Body of pancreas (tissue), 4 donors: ENCODE data around the gene ZNF550. TPM values are rescaled to one million over a fixed set of nuclear protein-coding genes. Genes with fewer than 3 reads are reported as not detected.

ENCODE experiments used
- ATAC-seq: fragments of 150-250 bp; one replicate; pipeline ENCODE4 v1.9.1; 2016
- DNase-seq, 4 donors: peaks; one replicate each; pipeline ENCODE4 v3.0.0-alpha.2; 2019
- H3K27ac ChIP-seq, 4 donors: fragments of 200-600 bp; sonication (generic); 1 replicate in 3 of 4; 2 replicates in 1 of 4; pipeline versions ENCODE4 v1.5.1 to v1.6.1; 2016 to 2019; ENCODE audit warnings: mild to moderate bottlenecking in 1 of 4, mixed read lengths in 1 of 4, moderate library complexity in 1 of 4
- H3K27me3 ChIP-seq, 2 donors: fragments of 200-600 bp; sonication (generic); one replicate each; pipeline ENCODE4 v1.6.0; 2016; ENCODE audit warnings: mild to moderate bottlenecking in 1 of 2
- H3K36me3 ChIP-seq, 2 donors: fragments of 200-600 bp; sonication (generic); replicated peaks in 1 of 2; 2 replicates each; pipeline ENCODE4 v1.5.1; 2016; ENCODE audit warnings: low read depth in 2 of 2; ENCODE audit not compliant: insufficient read depth in 1 of 2
- H3K4me1 ChIP-seq: fragments of 200-600 bp; sonication (generic); one replicate; pipeline ENCODE4 v1.6.0; 2016
- H3K4me3 ChIP-seq, 2 donors: fragments of 200-600 bp; sonication (generic); 1 replicate in 1 of 2; 2 replicates in 1 of 2; pipeline ENCODE4 v1.5.1; 2016 to 2019
- H3K9me3 ChIP-seq, 3 donors: fragments of 200-600 bp; sonication (generic); 1 replicate in 2 of 3; 2 replicates in 1 of 3; pipeline ENCODE4 v1.5.1; 2016
- POLR2A ChIP-seq, 3 donors: fragments of 450-650 bp; IDR thresholded peaks; one replicate each; pipeline ENCODE4 v1.6.1; 2016; ENCODE audit warnings: antibody characterized with exemption in 3 of 3, mild to moderate bottlenecking in 2 of 3
- WGBS, 2 donors: methylation state at CpG; one replicate each; pipeline ENCODE4 v1.1.5; 2017; 5-methylcytosine and 5-hydroxymethylcytosine counted together
- intact Hi-C: fragments of 100-400 bp; cut with DNase I; formaldehyde crosslinking; loops from one replicate; pipeline ENCODE4 v1.15.1; 2023
- total RNA-seq, 2 donors: library from RNA; depleted of rRNA; stranded (reverse); fragments of >200 nt; gene quantifications; one replicate each; pipeline ENCODE4 v1.1.0, GENCODE V29; 2016
- TF ChIP-seq, protein P1 (sequence below), 7 experiments: fragments of 450-650 bp in 4 of 7; fragments of 200-600 bp in 3 of 7; sonication (generic) in 3 of 7; IDR thresholded peaks; one replicate each; pipeline ENCODE4 v1.5.1; 2016 to 2019; ENCODE audit warnings: antibody characterized with exemption in 7 of 7

ZNF550 gene
- total RNA-seq, 2 donors from 2014 or later: 4.9 to 5.7 TPM

DNA sequence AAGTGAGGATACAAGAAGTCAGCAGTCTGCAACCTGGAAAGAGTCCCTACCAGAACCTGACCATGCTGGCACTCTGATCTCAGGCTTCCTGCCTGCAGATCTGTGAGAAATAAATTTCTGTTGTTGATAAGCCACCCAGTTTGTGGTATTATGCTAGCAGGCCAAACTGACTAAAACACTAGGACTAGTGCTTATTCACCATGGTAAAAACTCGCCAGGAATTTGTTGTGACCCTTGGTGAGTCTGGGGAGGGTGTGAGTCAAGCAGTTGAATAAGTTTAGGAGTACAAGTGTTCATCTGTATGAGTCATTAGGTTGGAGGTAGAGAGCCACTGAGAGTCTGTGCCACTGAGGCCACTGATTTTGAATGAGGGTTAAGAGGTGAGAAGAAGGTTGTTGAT, 27.9 kb upstream of the ZNF550 start:
- ATAC-seq: no peak
- H3K4me3 ChIP-seq: no peak overlapping the region
- no peaks in the 10 kb centered on the region for H3K27me3 ChIP-seq
- intact Hi-C loops: no loop called here
- no peak for TF ChIP-seq POLR2A (IDR thresholded peaks at IDR 0.05)
- TF ChIP-seq, protein P1, sequence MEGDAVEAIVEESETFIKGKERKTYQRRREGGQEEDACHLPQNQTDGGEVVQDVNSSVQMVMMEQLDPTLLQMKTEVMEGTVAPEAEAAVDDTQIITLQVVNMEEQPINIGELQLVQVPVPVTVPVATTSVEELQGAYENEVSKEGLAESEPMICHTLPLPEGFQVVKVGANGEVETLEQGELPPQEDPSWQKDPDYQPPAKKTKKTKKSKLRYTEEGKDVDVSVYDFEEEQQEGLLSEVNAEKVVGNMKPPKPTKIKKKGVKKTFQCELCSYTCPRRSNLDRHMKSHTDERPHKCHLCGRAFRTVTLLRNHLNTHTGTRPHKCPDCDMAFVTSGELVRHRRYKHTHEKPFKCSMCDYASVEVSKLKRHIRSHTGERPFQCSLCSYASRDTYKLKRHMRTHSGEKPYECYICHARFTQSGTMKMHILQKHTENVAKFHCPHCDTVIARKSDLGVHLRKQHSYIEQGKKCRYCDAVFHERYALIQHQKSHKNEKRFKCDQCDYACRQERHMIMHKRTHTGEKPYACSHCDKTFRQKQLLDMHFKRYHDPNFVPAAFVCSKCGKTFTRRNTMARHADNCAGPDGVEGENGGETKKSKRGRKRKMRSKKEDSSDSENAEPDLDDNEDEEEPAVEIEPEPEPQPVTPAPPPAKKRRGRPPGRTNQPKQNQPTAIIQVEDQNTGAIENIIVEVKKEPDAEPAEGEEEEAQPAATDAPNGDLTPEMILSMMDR (IDR thresholded peaks at IDR 0.05): no peak
- H3K36me3 ChIP-seq: peaks cover 0 to 4% of the 10 kb centered on the region in 2 donors
- WGBS, 2 donors: 73 to 83% methylated on average over 1 of the region's 1 CpG
- no peak for DNase-seq
- H3K4me1 ChIP-seq: peaks cover 15% of the 10 kb centered on the region
- H3K9me3 ChIP-seq: peaks cover 0 to 43% (median 0%) of the 10 kb centered on the region in 3 donors
- no peak overlapping the region for H3K27ac ChIP-seq

DNA sequence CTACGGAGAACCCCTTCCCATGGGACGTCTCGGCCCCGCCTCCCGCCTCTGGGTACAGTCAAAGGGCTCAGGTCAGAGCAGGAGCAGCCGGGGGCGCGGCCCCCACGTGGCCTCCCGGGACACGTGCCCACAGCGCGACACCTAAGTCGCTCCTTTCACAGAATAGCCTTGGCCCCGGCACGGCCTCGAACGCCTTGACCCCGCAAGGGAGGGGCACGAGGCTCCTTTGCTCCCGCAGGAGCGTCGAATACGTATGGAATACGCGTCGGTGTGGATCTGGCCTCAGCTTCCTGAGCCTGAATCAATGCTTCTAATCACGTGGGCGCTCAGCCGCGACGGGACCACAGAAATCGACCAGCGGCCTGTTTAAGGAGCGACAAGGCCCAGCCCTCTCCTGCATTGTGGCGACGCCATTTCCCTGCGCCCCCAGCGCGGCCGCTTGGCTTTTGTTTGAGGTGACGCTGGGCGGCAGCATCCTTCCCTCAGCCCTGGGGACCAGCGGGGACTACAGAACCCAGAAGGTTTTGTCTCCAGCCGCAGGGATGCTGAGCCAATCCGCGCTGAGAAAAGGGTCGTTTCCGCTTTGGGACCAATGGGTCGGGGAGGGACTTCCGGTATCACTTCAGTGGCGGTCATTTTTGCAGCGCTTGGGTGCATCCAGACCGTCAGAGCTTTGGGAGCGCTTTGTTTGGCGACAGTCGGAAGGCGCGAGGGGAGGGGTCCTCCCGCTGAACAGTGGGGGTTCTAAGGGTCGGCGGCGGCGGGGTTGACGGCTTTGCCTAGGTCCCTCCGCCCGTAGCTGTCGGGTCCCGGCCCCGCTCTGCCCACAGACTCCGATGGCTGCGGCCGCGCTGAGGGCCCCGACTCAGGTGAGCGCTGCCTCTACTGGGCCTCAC, 24.1 kb upstream of the ZNF550 start, which contains the start of gene ZIK1:
Gene ZIK1 (plus strand): TSS at position 625 of the 896 bp plus-strand sequence. CDS start 212 bp downstream, at position 837.
- H3K9me3 ChIP-seq: peaks cover 0 to 20% (median 0%) of the 10 kb centered on the region in 3 donors
- H3K36me3 ChIP-seq: no peaks in the 10 kb centered on the region
- intact Hi-C loops: no loop called here
- ATAC-seq: peak; percentile 89
- peak; percentile 71 to 88 (median 78) for DNase-seq
- peaks cover 15% of the 10 kb centered on the region for H3K4me1 ChIP-seq
- peak within 1 kb of the TSS in 1 of 2 donors; percentile 19 for H3K4me3 ChIP-seq
- no peaks in the 10 kb centered on the region for H3K27me3 ChIP-seq
- WGBS, 2 donors: 0 to 3% methylated on average over 1 to 76 of the region's 76 CpGs
- peak within 1 kb of the TSS in 2 of 4 donors; percentile 33 to 38 for H3K27ac ChIP-seq
- TF ChIP-seq, protein P1 (IDR thresholded peaks at IDR 0.05): peak in 1 of 7 experiments; percentile 7
- peak in 2 of 3 donors; percentile 53 for TF ChIP-seq POLR2A (IDR thresholded peaks at IDR 0.05)

DNA sequence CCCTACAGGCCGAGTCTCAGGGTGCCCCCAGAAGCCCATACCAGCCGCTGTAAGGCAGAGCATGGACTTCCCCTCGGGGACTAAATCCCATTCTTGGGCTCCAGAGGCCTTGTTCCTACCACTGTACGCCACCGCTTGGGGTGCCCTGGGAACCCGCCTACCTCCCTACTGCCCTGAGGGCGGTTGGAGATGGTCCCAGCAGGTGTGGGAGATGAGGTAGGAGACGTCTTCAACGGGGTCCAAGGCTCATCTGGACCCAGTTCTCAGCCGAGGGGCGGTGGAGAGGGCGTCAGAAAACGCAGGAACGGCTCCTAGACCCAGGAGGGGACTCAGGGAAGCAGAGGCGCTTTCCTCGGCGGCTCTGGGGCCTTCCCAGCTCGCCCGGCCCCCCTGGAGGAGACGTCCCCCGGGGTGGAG, 23.4 kb upstream of the ZNF550 start:
- Histone ChIP-seq H3K27ac (no peak overlapping the region), H3K4me3 (no peak overlapping the region), H3K27me3 (no peaks in the 10 kb centered on the region), H3K36me3 (no peaks in the 10 kb centered on the region), H3K4me1 (peaks cover 18% of the 10 kb centered on the region), H3K9me3 (peaks cover 0 to 20% (median 0%) of the 10 kb centered on the region in 3 donors)
- intact Hi-C loops: no loop called here
- 22 to 39% methylated on average over 14 to 19 of the region's 21 CpGs for WGBS, 2 donors
- TF ChIP-seq, protein P1 (IDR thresholded peaks at IDR 0.05): no peak
- TF ChIP-seq POLR2A (IDR thresholded peaks at IDR 0.05): no peak
- DNase-seq (no peak), ATAC-seq (no peak)

DNA sequence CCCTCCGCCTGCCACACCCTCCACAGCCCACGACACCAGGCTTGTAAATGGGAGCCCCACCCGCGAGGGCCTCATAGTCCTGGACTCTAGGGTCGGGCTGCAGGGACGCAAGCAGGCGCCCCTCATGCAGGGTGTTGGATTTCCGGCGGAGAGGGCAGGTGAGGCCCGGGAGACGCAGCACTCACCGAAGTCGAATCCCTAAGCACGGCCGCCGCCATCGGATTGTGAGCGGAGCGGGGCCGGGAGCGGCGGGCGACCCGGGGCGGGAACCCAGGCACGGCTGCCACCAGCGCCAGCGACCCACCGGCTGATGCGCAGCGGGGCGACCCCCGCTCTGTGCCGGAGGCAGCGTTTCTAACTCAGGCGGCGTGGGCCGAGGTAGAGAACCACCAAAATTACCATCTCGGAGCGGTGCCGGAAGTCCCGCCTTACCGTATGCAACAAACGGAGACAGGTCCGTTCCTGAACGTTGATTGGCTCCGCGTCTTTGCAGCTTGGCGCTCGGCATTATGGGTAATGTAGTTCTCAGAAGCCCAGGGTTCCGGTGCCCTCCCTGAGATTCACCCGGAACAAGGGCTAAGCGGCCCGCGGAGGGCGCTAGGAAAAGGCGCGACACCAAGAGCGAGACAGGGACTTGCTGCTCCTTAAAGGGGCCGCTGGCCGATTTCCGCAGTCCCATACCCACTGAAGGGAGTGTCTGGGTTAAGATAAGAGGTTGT, 19.0 kb upstream of the ZNF550 start, which contains the start of gene ZNF416:
Gene ZNF416 (minus strand): TSS at position 425 of the 719 bp plus-strand sequence. CDS start 207 bp downstream, at position 218.
- Histone ChIP-seq H3K27me3 (no peaks in the 10 kb centered on the region), H3K9me3 (peaks cover 0 to 32% (median 2%) of the 10 kb centered on the region in 3 donors), H3K36me3 (peaks cover 12 to 16% of the 10 kb centered on the region in 2 donors), H3K4me1 (peaks cover 16% of the 10 kb centered on the region), H3K27ac (peak within 1 kb of the TSS in 2 of 4 donors; percentile 58 to 71), H3K4me3 (peak within 1 kb of the TSS; percentile 92 to 96)
- intact Hi-C loops: no loop called here
- peak in 2 of 3 donors; percentile 24 to 39 for TF ChIP-seq POLR2A (IDR thresholded peaks at IDR 0.05)
- TF ChIP-seq, protein P1 (IDR thresholded peaks at IDR 0.05): peak in 4 of 7 experiments; percentile 8 to 24 (median 22)
- peak; percentile 99 for ATAC-seq
- 0 to 1% methylated on average over 34 to 62 of the region's 62 CpGs for WGBS, 2 donors
- DNase-seq: peak; percentile 96 to 99 (median 98)
